ENCODE results near the gene CXCR6.

GRCh38 chr3:45992133-45992729 is 49.0 kb downstream of the CXCR6 start:
- TF ChIP-seq POLR2A (IDR thresholded peaks at IDR 0.05; ENCODE audit: low read length) (no peak), GATA1 (IDR thresholded peaks at IDR 0.05; ENCODE audit: low read depth, low read length) (no peak)
